Naive B cell (primary cell): ENCODE data around the gene C1QC. TPM values are rescaled to one million over a fixed set of nuclear protein-coding genes. Genes with fewer than 3 reads are reported as not detected.

Experiments used
- ATAC-seq, 2 donors: fragments of 150-1000 bp; cut with Tn5 transposase; 2 replicates each; pipeline ENCODE4 v1.10.0; 2021; ENCODE audit warnings: low read depth in 2 of 2, mild to moderate bottlenecking in 2 of 2, moderate library complexity in 2 of 2
- DNase-seq: peaks from one replicate; pipeline ENCODE4 v3.0.0; 2022
- H3K27ac Mint-ChIP-seq, 6 donors: one replicate each; pipeline ENCODE4 v1.8.0; 2020 to 2022; ENCODE audit warnings: mild to moderate bottlenecking in 6 of 6, mixed read lengths in 6 of 6, moderate library complexity in 5 of 6, inconsistent platforms in 2 of 6
- H3K27me3 Mint-ChIP-seq, 3 donors: one replicate each; pipeline ENCODE4 v1.8.0; 2021 to 2022; ENCODE audit warnings: mixed read lengths in 3 of 3, mild to moderate bottlenecking in 1 of 3
- H3K36me3 Mint-ChIP-seq, 2 donors: one replicate each; pipeline ENCODE4 v1.8.0; 2020 to 2022; ENCODE audit warnings: mixed read lengths in 2 of 2, inconsistent platforms in 1 of 2, mild to moderate bottlenecking in 1 of 2
- H3K4me1 Mint-ChIP-seq, 3 donors: one replicate each; pipeline ENCODE4 v1.8.0; 2020 to 2022; ENCODE audit warnings: mixed read lengths in 3 of 3, inconsistent platforms in 1 of 3, mild to moderate bottlenecking in 1 of 3, moderate library complexity in 1 of 3
- H3K4me3 Mint-ChIP-seq, 8 donors: one replicate each; pipeline ENCODE4 v1.8.0; 2020 to 2022; ENCODE audit warnings: mild to moderate bottlenecking in 8 of 8, mixed read lengths in 8 of 8, moderate library complexity in 8 of 8, inconsistent platforms in 2 of 8
- H3K9me3 Mint-ChIP-seq, 7 donors: one replicate each; pipeline ENCODE4 v1.8.0; 2020 to 2022; ENCODE audit warnings: mixed read lengths in 7 of 7, mild to moderate bottlenecking in 5 of 7, inconsistent platforms in 2 of 7, moderate library complexity in 1 of 7
- polyA plus RNA-seq, 6 donors: library from polyadenylated mRNA; unstranded; fragments of 300-500 nt; fragmentation: Illumina TruSeq; gene quantifications; one replicate each; pipeline ENCODE4 v1.2.3, GENCODE V29; 2021; ENCODE audit warnings: low read depth in 6 of 6

C1QC gene
- polyA plus RNA-seq, 6 donors from 2014 or later: not detected

DNA sequence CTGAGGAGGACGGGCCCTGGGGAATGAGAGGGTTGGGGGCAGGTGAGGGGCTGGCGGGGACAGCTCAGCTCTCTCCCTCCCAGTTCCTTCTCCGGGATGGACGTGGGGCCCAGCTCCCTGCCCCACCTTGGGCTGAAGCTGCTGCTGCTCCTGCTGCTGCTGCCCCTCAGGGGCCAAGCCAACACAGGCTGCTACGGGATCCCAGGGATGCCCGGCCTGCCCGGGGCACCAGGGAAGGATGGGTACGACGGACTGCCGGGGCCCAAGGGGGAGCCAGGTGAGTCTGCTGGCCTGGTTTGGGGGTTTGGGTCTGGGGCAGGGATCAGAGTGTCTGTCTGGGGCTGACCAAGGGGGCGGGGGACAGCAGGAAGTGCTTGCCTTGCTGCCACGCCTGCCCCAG lies 495 bp downstream of the C1QC start:
- H3K4me1 Mint-ChIP-seq: no peaks in the 10 kb centered on the region
- H3K27ac Mint-ChIP-seq: no peak overlapping the region
- ATAC-seq: no peak
- H3K9me3 Mint-ChIP-seq: no peaks in the 10 kb centered on the region
- no peak for DNase-seq
- no peak overlapping the region for H3K4me3 Mint-ChIP-seq
- no peaks in the 10 kb centered on the region for H3K36me3 Mint-ChIP-seq
- peaks cover 6 to 35% (median 35%) of the 10 kb centered on the region in 3 donors for H3K27me3 Mint-ChIP-seq

DNA sequence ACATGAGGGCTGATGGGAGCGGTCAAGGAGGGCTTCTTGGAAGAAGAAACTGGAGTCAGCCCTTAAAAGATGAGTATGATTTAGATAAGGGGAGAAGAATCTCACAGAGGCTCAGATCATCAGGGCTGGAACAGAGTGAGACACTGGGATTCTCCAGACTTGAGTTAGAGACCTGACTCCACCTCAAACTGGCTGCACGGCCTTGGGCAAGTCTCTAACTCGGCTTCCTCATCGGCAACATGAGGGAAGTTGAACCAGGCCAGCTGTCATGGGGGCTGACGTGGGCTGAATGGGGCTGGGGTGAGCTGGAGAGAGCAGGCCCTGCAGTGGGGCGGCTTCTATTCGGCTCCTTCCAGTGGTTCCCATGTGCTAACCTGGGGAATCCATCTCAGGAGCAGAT lies 2.5 kb downstream of the C1QC start:
- DNase-seq: no peak
- H3K4me1 Mint-ChIP-seq: no peaks in the 10 kb centered on the region
- no peak overlapping the region for H3K4me3 Mint-ChIP-seq
- peaks cover 6 to 35% (median 33%) of the 10 kb centered on the region in 3 donors for H3K27me3 Mint-ChIP-seq
- H3K27ac Mint-ChIP-seq: no peak overlapping the region
- ATAC-seq: no peak
- no peaks in the 10 kb centered on the region for H3K9me3 Mint-ChIP-seq
- H3K36me3 Mint-ChIP-seq: no peaks in the 10 kb centered on the region

DNA sequence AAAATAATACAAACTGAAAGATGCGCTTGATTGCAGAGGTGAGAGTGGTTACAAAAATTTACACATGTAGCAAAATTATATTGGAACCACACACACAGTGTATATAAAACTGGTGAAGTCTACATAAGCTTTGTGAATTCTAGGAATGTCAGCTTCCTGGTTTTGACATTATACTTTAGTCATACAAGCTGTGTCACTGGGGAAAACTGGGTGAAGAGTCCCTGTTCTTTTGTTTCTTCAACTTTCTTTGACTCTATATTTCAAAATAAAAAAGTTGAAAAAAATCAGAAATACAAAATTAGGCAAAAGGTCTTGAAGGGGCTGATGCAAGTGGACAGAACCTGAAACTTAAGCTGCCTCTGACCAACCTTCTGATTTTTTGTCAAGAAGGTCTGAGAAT lies 3.0 kb downstream of the C1QC start:
- H3K27me3 Mint-ChIP-seq: peaks cover 6 to 30% (median 29%) of the 10 kb centered on the region in 3 donors

DNA sequence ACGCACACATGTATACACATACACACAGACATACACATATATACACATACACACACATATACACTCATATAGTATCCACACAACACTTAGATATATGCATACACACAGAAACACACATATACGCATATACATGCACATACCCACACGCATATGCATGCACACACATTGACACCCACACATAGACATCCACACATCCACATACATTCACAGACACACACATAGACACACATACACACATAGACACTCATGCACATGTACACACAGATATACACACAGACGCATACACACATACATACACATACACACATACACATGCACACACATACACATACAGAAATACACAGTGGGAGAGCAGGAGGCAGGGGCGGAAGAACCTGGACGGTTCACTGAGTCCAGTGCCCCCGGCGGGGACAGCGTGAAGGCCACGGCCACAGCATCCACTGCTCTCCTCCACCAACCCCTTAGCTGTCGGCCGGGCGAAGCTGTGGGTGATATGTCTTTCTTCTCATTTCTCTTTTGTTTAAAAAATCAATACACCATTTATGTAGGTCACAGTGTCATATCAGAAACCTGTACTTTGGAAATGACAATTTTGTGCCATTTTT lies 6.8 kb downstream of the C1QC start:
- Mint-ChIP-seq H3K27ac (no peak overlapping the region), H3K9me3 (no peaks in the 10 kb centered on the region), H3K4me1 (no peaks in the 10 kb centered on the region), H3K36me3 (no peaks in the 10 kb centered on the region), H3K4me3 (no peak overlapping the region), H3K27me3 (peaks cover 5 to 33% (median 17%) of the 10 kb centered on the region in 3 donors)
- ATAC-seq (no peak), DNase-seq (no peak)

More for the DNA sequence above, 3.0 kb downstream of the C1QC start:
- no peak for DNase-seq
- no peak overlapping the region for H3K27ac Mint-ChIP-seq
- no peak for ATAC-seq
- H3K4me1 Mint-ChIP-seq: no peaks in the 10 kb centered on the region
- H3K4me3 Mint-ChIP-seq: no peak overlapping the region
- no peaks in the 10 kb centered on the region for H3K9me3 Mint-ChIP-seq
- H3K36me3 Mint-ChIP-seq: no peaks in the 10 kb centered on the region

DNA sequence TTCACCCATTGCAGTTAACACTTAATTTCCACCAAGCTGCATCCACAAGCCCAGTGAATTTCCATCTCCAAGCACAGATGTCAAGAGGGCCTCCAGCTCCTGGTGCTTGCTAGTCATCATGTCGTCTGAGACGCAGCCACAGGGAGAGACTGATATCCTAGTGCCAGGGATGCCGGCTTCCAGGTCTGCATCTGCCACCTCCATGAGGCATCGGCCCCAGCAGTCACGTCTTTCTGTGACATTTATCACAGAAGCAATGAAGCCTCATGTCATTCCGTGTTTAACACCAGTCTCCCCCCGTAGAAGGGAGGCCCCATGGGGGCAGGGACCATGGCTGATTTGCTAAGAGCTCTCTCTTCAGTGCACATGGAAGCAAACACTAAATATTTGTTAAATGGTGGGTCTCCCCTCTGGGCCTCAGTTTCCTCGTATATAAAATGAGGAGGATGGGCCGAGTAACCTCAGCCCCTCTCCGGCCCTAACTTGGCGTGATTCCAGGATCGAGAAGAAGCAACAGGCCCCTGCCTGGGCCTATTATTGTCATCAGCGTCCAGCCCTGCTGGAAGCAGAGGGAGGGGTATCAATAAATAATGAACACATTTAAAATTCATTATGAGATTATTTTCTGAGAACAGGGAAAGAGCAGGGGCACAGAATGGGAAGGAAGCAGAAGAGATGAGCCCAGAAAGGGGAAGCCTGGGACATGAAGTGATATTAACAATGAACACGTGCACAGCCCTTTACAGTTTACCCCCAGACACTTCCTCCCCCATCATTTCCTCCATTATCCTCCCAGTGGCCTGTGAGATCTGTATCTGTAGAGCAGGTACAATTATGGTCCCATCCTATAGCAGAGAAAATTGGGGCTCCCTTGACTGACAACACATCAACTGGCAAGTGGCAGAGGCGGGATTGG lies 8.8 kb downstream of the C1QC start:
- ATAC-seq (no peak), DNase-seq (no peak)
- H3K27me3 Mint-ChIP-seq: peaks cover 9 to 32% (median 11%) of the 10 kb centered on the region in 3 donors
- H3K9me3 Mint-ChIP-seq: peaks cover 0 to 1% (median 0%) of the 10 kb centered on the region in 7 donors
- H3K4me3 Mint-ChIP-seq: peak overlapping the region in 1 of 8 donors; percentile 48
- H3K4me1 Mint-ChIP-seq: no peaks in the 10 kb centered on the region
- H3K36me3 Mint-ChIP-seq: no peaks in the 10 kb centered on the region
- H3K27ac Mint-ChIP-seq: no peak overlapping the region

DNA sequence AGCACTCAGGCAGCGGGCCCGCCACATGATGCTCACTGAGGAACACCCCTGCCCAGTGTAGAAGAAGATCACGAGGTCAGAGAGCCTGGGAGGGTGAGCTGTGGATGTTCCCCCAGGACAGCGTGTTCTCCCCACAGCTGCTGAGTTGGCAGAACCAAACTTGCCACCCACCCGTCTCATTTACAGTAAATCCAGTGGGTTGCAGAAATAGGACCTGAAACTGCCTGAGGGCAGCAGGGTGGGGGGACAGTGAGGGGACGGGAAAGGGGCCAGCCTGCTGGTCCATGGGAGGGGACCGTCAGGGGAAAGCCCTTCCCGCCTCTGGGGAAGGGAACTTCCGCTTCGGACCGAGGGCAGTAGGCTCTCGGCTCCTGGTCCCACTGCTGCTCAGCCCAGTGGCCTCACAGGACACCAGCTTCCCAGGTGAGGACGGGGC lies 9.5 kb downstream of the C1QC start, which contains the start of gene C1QB:
C1QB (plus strand) TSS at position 356 of the 436 bp plus-strand sequence. CDS start 6,227 bp downstream, outside the sequence.
- Mint-ChIP-seq H3K27ac (no peak within 1 kb of the TSS), H3K4me3 (peak within 1 kb of the TSS in 1 of 8 donors; percentile 48), H3K4me1 (no peaks in the 10 kb centered on the region), H3K36me3 (no peaks in the 10 kb centered on the region), H3K9me3 (peaks cover 0 to 1% (median 0%) of the 10 kb centered on the region in 7 donors), H3K27me3 (peaks cover 9 to 26% (median 11%) of the 10 kb centered on the region in 3 donors)
- DNase-seq (no peak), ATAC-seq (no peak)

DNA sequence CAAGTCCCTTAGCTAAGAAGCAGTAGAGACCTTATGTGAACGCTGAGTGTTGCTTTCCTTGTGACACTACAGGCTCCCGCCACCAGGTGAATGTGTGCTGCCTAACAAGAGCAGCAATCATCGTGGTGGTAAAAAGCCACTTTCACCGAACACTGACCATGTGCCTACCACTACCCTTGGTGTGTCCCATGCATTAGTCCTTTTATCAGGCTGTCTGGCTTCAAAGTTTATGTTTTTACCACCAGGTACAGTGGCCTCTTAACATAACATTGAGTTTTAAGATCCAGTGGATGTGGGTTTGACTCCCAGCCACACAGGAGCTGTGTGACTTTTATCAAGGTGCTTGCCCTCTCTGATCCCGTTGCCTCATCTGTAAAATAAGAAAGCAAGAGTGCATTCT lies 11.3 kb downstream of the C1QC start:
- H3K4me3 Mint-ChIP-seq: no peak overlapping the region
- no peak overlapping the region for H3K27ac Mint-ChIP-seq
- H3K4me1 Mint-ChIP-seq: no peaks in the 10 kb centered on the region
- H3K9me3 Mint-ChIP-seq: peaks cover 0 to 9% (median 0%) of the 10 kb centered on the region in 7 donors
- peaks cover 9 to 38% (median 11%) of the 10 kb centered on the region in 3 donors for H3K27me3 Mint-ChIP-seq
- no peaks in the 10 kb centered on the region for H3K36me3 Mint-ChIP-seq
- ATAC-seq (no peak), DNase-seq (no peak)

DNA sequence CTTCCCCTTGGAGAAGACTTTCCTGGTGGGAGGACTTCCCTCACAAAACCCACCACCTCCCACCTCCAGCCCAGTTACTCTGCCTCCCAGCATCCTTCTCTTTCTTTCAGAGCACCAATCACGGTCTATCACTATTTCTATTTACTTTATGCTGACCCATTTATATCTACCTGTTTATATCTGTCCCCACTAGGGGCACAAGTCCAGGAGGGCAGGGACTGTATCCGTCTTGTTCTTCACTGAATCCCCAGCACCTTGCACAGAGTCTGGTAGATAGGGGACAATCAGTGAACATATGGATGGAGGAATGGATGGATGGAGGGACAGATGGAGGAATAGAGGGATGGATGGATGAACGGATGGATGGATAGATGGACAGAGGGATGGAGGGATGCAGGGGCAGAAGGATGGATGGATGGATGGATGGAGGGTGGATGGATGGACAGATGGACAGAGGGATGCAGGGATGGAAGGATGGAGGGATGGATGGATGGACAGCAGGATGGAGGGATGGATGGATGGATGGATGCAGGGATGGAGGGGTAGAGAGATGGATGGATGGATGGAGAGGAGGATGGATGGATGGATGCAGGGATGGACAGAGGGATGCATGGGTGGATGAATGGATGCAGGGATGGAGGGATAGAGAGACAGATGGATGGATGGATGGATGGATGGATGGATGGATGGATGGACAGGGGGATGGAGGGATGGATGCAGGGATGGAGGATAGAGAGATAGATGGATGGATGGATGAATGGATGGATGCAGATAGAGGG lies 15.1 kb downstream of the C1QC start:
- H3K36me3 Mint-ChIP-seq: no peaks in the 10 kb centered on the region
- H3K4me3 Mint-ChIP-seq: no peak overlapping the region
- ATAC-seq (no peak), DNase-seq (no peak)
- H3K27me3 Mint-ChIP-seq: peaks cover 11 to 32% (median 14%) of the 10 kb centered on the region in 3 donors
- H3K9me3 Mint-ChIP-seq: peaks cover 0 to 9% (median 2%) of the 10 kb centered on the region in 7 donors
- H3K4me1 Mint-ChIP-seq: no peaks in the 10 kb centered on the region
- peak overlapping the region in 2 of 6 donors; percentile 45 to 70 for H3K27ac Mint-ChIP-seq

DNA sequence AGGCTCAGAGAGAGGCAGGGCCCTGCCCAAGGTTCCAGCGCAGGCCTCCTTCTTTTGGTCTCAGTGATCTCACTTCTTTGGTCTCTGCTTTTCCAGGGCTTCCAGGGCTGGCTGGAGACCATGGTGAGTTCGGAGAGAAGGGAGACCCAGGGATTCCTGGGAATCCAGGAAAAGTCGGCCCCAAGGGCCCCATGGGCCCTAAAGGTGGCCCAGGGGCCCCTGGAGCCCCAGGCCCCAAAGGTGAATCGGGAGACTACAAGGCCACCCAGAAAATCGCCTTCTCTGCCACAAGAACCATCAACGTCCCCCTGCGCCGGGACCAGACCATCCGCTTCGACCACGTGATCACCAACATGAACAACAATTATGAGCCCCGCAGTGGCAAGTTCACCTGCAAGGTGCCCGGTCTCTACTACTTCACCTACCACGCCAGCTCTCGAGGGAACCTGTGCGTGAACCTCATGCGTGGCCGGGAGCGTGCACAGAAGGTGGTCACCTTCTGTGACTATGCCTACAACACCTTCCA lies 17.3 kb downstream of the C1QC start:
- ATAC-seq: no peak

DNA sequence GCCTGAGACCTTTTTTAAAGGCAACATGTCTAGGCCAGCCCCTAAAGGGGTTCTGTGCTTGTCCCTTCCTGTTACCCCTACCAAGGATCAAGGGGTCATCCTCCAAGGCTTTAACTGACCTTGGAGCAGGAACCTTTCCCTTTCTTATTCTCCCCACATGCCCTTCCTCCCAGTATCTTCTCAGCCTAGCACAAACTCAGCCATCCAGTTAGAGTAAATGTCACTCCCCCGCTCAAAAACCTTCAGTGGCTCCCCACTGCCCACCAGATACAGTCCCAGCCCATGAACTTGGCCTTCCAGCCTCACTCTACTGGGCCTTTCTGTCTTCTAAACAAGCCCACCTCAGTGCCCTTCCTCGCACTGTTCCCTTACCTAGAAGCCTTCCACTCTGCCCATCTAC lies 18.4 kb downstream of the C1QC start:
- DNase-seq: no peak
- Mint-ChIP-seq H3K4me3 (no peak overlapping the region), H3K27me3 (peaks cover 16 to 36% (median 25%) of the 10 kb centered on the region in 3 donors), H3K4me1 (no peaks in the 10 kb centered on the region), H3K36me3 (no peaks in the 10 kb centered on the region), H3K27ac (no peak overlapping the region), H3K9me3 (peaks cover 0 to 9% (median 2%) of the 10 kb centered on the region in 7 donors)
- no peak for ATAC-seq

More for the DNA sequence above, 17.3 kb downstream of the C1QC start:
- no peaks in the 10 kb centered on the region for H3K36me3 Mint-ChIP-seq
- H3K27me3 Mint-ChIP-seq: peaks cover 19 to 40% (median 25%) of the 10 kb centered on the region in 3 donors
- no peak overlapping the region for H3K4me3 Mint-ChIP-seq
- DNase-seq: no peak
- no peaks in the 10 kb centered on the region for H3K4me1 Mint-ChIP-seq
- H3K27ac Mint-ChIP-seq: no peak overlapping the region
- peaks cover 0 to 9% (median 2%) of the 10 kb centered on the region in 7 donors for H3K9me3 Mint-ChIP-seq

DNA sequence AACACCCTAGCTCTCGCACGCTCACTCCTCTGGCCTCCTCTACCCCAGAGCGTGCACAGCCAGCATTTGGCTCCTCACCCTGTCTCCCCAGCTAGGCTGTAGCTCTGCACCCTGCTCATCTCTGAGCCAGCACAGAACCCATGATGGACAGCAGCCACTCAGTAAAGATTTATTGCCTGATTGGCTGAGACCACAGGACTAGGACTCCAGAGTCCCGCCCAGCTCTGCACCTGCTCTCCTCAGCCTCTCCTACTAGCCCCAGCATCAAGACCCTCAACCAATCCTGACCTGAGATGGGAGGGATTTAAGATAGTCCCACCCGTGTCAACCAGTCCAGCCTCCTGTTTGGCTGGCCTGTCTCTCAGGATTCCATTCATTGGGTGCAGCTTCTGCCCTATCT lies 18.9 kb downstream of the C1QC start:
- no peak for DNase-seq
- Mint-ChIP-seq H3K4me1 (no peaks in the 10 kb centered on the region), H3K4me3 (peak overlapping the region in 1 of 8 donors; percentile 0), H3K27me3 (peaks cover 17 to 36% (median 25%) of the 10 kb centered on the region in 3 donors), H3K36me3 (no peaks in the 10 kb centered on the region), H3K9me3 (peaks cover 0 to 9% (median 2%) of the 10 kb centered on the region in 7 donors), H3K27ac (peak overlapping the region in 1 of 6 donors; percentile 71)
- ATAC-seq: no peak

DNA sequence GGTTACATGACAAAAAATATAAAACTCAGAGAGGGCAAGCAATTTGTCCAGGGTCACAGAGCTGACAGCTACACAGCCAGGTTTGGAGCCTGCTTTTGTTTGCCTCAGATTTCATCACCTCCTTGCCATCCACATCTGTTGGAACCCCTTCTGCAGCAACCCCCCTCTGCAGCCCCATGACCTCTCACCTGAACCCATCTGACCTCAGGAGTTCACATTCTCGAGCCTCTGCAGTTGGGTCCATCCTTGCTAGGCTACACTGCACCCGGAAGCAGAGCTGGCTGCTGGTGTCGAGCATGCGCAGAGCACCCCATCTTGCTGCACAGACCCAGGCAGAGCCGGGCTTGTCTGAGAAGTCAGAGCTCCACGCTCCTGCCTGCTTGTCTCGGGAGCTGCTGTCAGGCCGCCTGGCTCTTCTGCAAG lies 19.6 kb downstream of the C1QC start:
- peak overlapping the region in 1 of 6 donors; percentile 47 for H3K27ac Mint-ChIP-seq
- no peaks in the 10 kb centered on the region for H3K4me1 Mint-ChIP-seq
- ATAC-seq (no peak), DNase-seq (no peak)
- H3K4me3 Mint-ChIP-seq: no peak overlapping the region
- no peaks in the 10 kb centered on the region for H3K36me3 Mint-ChIP-seq
- H3K9me3 Mint-ChIP-seq: peaks cover 0 to 9% (median 2%) of the 10 kb centered on the region in 7 donors
- peaks cover 23 to 42% (median 31%) of the 10 kb centered on the region in 3 donors for H3K27me3 Mint-ChIP-seq

DNA sequence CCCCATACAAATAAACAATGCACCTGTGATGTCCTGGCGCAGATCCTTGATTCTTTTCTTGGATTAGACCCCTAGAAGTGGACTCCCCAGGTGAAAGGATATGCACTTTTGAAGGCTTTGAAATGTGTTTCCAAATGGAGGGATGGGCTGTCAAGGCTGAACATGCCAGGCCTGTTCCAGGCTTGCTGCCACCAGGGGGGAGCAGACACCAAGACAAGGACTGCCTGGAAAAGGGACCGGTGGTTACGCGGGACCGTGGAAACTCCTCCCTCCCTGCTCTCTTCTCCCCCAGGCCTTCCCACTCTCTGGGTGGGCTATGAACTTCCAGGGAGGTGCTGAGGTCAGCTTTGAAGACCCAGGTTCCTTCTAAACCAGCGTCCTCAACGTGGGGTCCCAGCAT lies 22.3 kb downstream of the C1QC start:
- H3K4me1 Mint-ChIP-seq: no peaks in the 10 kb centered on the region
- no peak overlapping the region for H3K4me3 Mint-ChIP-seq
- H3K36me3 Mint-ChIP-seq: no peaks in the 10 kb centered on the region
- DNase-seq (no peak), ATAC-seq (no peak)
- no peak overlapping the region for H3K27ac Mint-ChIP-seq
- H3K27me3 Mint-ChIP-seq: peaks cover 32 to 46% (median 45%) of the 10 kb centered on the region in 3 donors
- H3K9me3 Mint-ChIP-seq: peaks cover 0 to 4% (median 0%) of the 10 kb centered on the region in 7 donors
